Panc1 (cell line): ENCODE data around the gene DEDD2. TPM values are rescaled to one million over a fixed set of nuclear protein-coding genes. Genes with fewer than 3 reads are reported as not detected.

Source experiments
- ATAC-seq: fragments of 200-7000 bp; cut with Tn5 transposase; 2 replicates; pipeline ENCODE4 v1.9.1; 2020; ENCODE audit warnings: mild to moderate bottlenecking, moderate library complexity
- BruUV-seq: library from RNA; stranded (reverse); fragments of 400-500 nt; replicated peaks from 2 replicates; lab custom pipeline; 2021; lab: Mats Ljungman, UMichigan
- CTCF ChIA-PET: fragments of 300-600 bp; sonication (Branson Sonifier 250); formaldehyde crosslinking; loops from one replicate; lab custom pipeline; 2022; ENCODE audit warnings: antibody characterized with exemption; lab: Charles Lee
- POLR2A ChIA-PET: fragments of 300-600 bp; sonication (Branson Sonifier 250); formaldehyde crosslinking; loops from one replicate; lab custom pipeline; 2022; ENCODE audit warnings: antibody characterized with exemption; lab: Charles Lee
- DNase-seq: peaks from one replicate; pipeline ENCODE4 v3.0.0-alpha.2; 2010; ENCODE audit warnings: low read depth, low spot score
- H3K27ac ChIP-seq: 2 replicates; pipeline ENCODE4 v1.5.1; 2011; ENCODE audit warnings: mild to moderate bottlenecking, low read length, inconsistent platforms
- H3K27me3 ChIP-seq: fragments of 200-500 bp; sonication (Bioruptor generic); 2 replicates; pipeline ENCODE4 v1.6.0; 2014; ENCODE audit warnings: low read length, inconsistent platforms; ENCODE audit not compliant: control insufficient read depth, insufficient read depth
- H3K36me3 ChIP-seq: fragments of 200-500 bp; sonication (Bioruptor generic); 2 replicates; pipeline ENCODE4 v1.5.1; 2014; ENCODE audit warnings: inconsistent platforms, mild to moderate bottlenecking, low read length, moderate library complexity; ENCODE audit not compliant: control insufficient read depth, insufficient read depth
- H3K4me1 ChIP-seq: 2 replicates; pipeline ENCODE4 v1.5.1; 2011; ENCODE audit warnings: inconsistent platforms, mild to moderate bottlenecking, low read length, moderate library complexity; ENCODE audit not compliant: control insufficient read depth, insufficient read depth
- H3K4me3 ChIP-seq, 2 experiments: 2 replicates each; pipeline ENCODE4 v1.5.1; 2011 to 2012; ENCODE audit warnings: low read depth in 2 of 2, low read length in 2 of 2, mild to moderate bottlenecking in 2 of 2, inconsistent platforms in 1 of 2, moderate library complexity in 1 of 2
- H3K9me3 ChIP-seq: fragments of 200-500 bp; sonication (Bioruptor generic); 2 replicates; pipeline ENCODE4 v1.5.1; 2014; ENCODE audit warnings: low read depth, mild to moderate bottlenecking, inconsistent platforms, low read length, moderate library complexity; ENCODE audit not compliant: control insufficient read depth, insufficient read depth
- CTCF ChIP-seq: fragments of 450-650 bp; IDR thresholded peaks from 2 replicates; pipeline ENCODE4 v1.5.1; 2017; ENCODE audit warnings: mild to moderate bottlenecking
- POLR2AphosphoS5 ChIP-seq: IDR thresholded peaks from 2 replicates; pipeline ENCODE4 v1.6.1; 2012; ENCODE audit warnings: mild to moderate bottlenecking, low read depth, low read length, moderate library complexity
- SIN3A ChIP-seq: IDR thresholded peaks from 2 replicates; pipeline ENCODE4 v1.6.1; 2012; ENCODE audit warnings: low read depth, mild to moderate bottlenecking, low read length, moderate library complexity, borderline replicate concordance; ENCODE audit not compliant: insufficient read depth
- TCF7L2 ChIP-seq: IDR thresholded peaks from 2 replicates; pipeline ENCODE4 v1.6.1; 2011; ENCODE audit warnings: mild to moderate bottlenecking, low read depth, low read length, inconsistent platforms
- in situ Hi-C: cut with HindIII; loops from 2 replicates; pipeline ENCODE4 v1.10.0; 2016; ENCODE audit warnings: low sequenced_read_pairs, low pct_unique_long_range_greater_than_20kb
- intact Hi-C: fragments of 100-400 bp; cut with micrococcal nuclease; formaldehyde crosslinking; loops from one replicate; pipeline ENCODE4 v1.10.0; 2022; ENCODE audit not compliant: unreplicated experiment
- total RNA-seq: library from RNA; stranded (reverse); gene quantifications from one replicate; pipeline ENCODE4 v1.2.1, GENCODE V29; 2021; ENCODE audit not compliant: unreplicated experiment
- TF ChIP-seq, protein P1 (sequence below), 2 experiments: IDR thresholded peaks; 2 replicates each; pipeline ENCODE4 v1.6.1; 2011 to 2012; ENCODE audit warnings: low read depth in 2 of 2, control low read depth in 1 of 2, low read length in 1 of 2, mild to moderate bottlenecking in 1 of 2, moderate library complexity in 1 of 2; ENCODE audit not compliant: insufficient read depth in 1 of 2

The DEDD2 gene
- total RNA-seq, 1 experiment from 2014 or later, result 13.2 TPM

DNA sequence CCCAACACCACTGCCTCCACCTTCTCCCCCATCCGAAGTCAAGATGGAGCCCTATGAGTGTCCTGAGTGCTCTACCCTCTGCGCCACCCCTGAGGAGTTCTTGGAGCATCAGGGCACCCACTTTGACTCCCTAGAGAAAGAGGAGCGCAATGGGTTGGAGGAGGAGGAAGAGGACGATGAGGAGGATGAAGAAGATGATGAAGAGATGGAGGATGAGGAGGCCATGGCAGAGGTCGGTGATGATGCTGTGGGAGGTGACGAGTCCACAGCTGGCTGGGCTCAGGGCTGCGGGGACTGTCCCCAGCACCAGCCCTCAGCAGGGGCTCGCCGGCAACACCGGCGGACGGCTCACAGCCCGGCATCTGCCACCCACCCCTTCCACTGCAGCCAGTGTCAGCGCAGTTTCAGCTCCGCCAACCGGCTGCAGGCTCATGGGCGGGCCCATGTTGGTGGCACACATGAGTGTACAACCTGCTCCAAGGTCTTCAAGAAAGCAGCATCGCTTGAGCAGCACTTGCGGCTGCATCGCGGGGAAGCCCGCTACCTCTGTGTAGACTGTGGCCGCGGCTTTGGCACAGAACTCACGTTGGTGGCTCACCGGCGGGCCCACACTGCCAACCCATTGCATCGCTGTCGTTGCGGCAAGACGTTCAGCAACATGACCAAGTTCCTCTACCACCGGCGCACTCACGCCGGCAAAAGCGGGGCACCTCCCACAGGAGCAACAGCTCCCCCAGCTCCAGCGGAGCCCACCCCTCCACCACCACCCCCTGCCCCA, 7.7 kb upstream of the DEDD2 start:
- CTCF ChIA-PET, result no interaction called here
- intact Hi-C loops (no loop called here), in situ Hi-C loops (no loop called here)
- TF ChIP-seq, protein P1, sequence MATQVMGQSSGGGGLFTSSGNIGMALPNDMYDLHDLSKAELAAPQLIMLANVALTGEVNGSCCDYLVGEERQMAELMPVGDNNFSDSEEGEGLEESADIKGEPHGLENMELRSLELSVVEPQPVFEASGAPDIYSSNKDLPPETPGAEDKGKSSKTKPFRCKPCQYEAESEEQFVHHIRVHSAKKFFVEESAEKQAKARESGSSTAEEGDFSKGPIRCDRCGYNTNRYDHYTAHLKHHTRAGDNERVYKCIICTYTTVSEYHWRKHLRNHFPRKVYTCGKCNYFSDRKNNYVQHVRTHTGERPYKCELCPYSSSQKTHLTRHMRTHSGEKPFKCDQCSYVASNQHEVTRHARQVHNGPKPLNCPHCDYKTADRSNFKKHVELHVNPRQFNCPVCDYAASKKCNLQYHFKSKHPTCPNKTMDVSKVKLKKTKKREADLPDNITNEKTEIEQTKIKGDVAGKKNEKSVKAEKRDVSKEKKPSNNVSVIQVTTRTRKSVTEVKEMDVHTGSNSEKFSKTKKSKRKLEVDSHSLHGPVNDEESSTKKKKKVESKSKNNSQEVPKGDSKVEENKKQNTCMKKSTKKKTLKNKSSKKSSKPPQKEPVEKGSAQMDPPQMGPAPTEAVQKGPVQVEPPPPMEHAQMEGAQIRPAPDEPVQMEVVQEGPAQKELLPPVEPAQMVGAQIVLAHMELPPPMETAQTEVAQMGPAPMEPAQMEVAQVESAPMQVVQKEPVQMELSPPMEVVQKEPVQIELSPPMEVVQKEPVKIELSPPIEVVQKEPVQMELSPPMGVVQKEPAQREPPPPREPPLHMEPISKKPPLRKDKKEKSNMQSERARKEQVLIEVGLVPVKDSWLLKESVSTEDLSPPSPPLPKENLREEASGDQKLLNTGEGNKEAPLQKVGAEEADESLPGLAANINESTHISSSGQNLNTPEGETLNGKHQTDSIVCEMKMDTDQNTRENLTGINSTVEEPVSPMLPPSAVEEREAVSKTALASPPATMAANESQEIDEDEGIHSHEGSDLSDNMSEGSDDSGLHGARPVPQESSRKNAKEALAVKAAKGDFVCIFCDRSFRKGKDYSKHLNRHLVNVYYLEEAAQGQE (IDR thresholded peaks at IDR 0.05; ENCODE audit: insufficient read depth in 1 of 2, low read depth in 2 of 2, low read length in 1 of 2), result no peak
- TF ChIP-seq POLR2AphosphoS5, result no peak
- no peak for TF ChIP-seq SIN3A
- TF ChIP-seq CTCF, result no peak
- no peak for TF ChIP-seq TCF7L2
- no peak overlapping the region for H3K27ac ChIP-seq
- peaks cover 8% of the 10 kb centered on the region; the same call in 1 of the 2 replicates for H3K36me3 ChIP-seq
- DNase-seq (no peak), ATAC-seq (no peak)
- no peaks in the 10 kb centered on the region for H3K27me3 ChIP-seq
- no peaks in the 10 kb centered on the region for H3K9me3 ChIP-seq
- BruUV-seq, result no TSS peak
- no peak overlapping the region for H3K4me3 ChIP-seq
- H3K4me1 ChIP-seq, result peaks cover 8% of the 10 kb centered on the region; the same call in 1 of the 2 replicates
- POLR2A ChIA-PET, result no interaction called here

GRCh38 chr19:42220751-42221097, 3.2 kb upstream of the DEDD2 start:
- H3K27me3 ChIP-seq, result no peaks in the 10 kb centered on the region
- no peaks in the 10 kb centered on the region for H3K9me3 ChIP-seq
- peaks cover 8% of the 10 kb centered on the region; the same call in 1 of the 2 replicates for H3K4me1 ChIP-seq
- DNase-seq, result no peak
- POLR2A ChIA-PET, result no interaction called here
- CTCF ChIA-PET, result no interaction called here
- H3K27ac ChIP-seq, result peak overlapping the region; percentile 90
- in situ Hi-C loops (no loop called here), intact Hi-C loops (no loop called here)
- H3K4me3 ChIP-seq, result peak overlapping the region; percentile 76 to 94
- H3K36me3 ChIP-seq, result peaks cover 6% of the 10 kb centered on the region; the same call in 1 of the 2 replicates
- no peak for ATAC-seq
- TF ChIP-seq TCF7L2 (no peak), POLR2AphosphoS5 (no peak), CTCF (no peak), SIN3A (no peak)
- TF ChIP-seq, protein P1 (IDR thresholded peaks at IDR 0.05; ENCODE audit: insufficient read depth in 1 of 2, low read depth in 2 of 2, low read length in 1 of 2), result no peak
- BruUV-seq, result no TSS peak
